Lower lobe of right lung (tissue), 2 donors: Measurements from ENCODE around the gene ZGRF1. TPM values are rescaled to one million over a fixed set of nuclear protein-coding genes. Genes with fewer than 3 reads are reported as not detected.

ENCODE experiments used
- ATAC-seq, 2 donors: fragments of 200-7000 bp; cut with Tn5 transposase; one replicate each; pipeline ENCODE4 v1.9.1; 2020 to 2022; ENCODE audit warnings: mild to moderate bottlenecking in 2 of 2, moderate library complexity in 2 of 2
- DNase-seq: peaks from one replicate; pipeline ENCODE4 v3.0.0-alpha.2; 2020
- H3K27ac ChIP-seq: fragments of 200-600 bp; one replicate; pipeline ENCODE4 v1.8.0; 2022
- H3K27me3 ChIP-seq: fragments of 200-600 bp; one replicate; pipeline ENCODE4 v1.8.0; 2022; ENCODE audit warnings: low read depth
- H3K36me3 ChIP-seq: fragments of 200-600 bp; one replicate; pipeline ENCODE4 v1.8.0; 2022; ENCODE audit warnings: mild to moderate bottlenecking
- H3K4me1 ChIP-seq: fragments of 200-600 bp; one replicate; pipeline ENCODE4 v1.8.0; 2022
- H3K4me3 ChIP-seq: fragments of 200-600 bp; one replicate; pipeline ENCODE4 v1.8.0; 2022; ENCODE audit warnings: mild to moderate bottlenecking
- H3K9me3 ChIP-seq: fragments of 200-600 bp; one replicate; pipeline ENCODE4 v1.8.0; 2022
- CTCF ChIP-seq: fragments of 200-600 bp; IDR thresholded peaks from one replicate; pipeline ENCODE4 v1.8.0; 2022; ENCODE audit warnings: antibody characterized with exemption, mild to moderate bottlenecking
- intact Hi-C: fragments of 100-400 bp; cut with DNase I; formaldehyde crosslinking; loops from one replicate; pipeline ENCODE4 v1.11.0; 2022
- total RNA-seq: library from RNA; stranded (reverse); fragmentation: NEBNext Ultra II Directional; extraction: Animal tissue kit (Norgen Biotek cat#: 25700); gene quantifications from one replicate; pipeline ENCODE4 v1.2.1, GENCODE V29; 2021
- donor health status: DM: no; HTN: yes; CAD: no; lungs with severe emphysema.

ZGRF1 gene
- total RNA-seq, 1 donor from 2014 or later, result 5.7 TPM

- Histone ChIP-seq H3K27ac (no peak overlapping the region), H3K27me3 (peaks cover 95% of the 10 kb centered on the region), H3K9me3 (no peaks in the 10 kb centered on the region), H3K4me3 (no peak overlapping the region), H3K36me3 (no peaks in the 10 kb centered on the region), H3K4me1 (peaks cover 37% of the 10 kb centered on the region)
- DNase-seq (no peak), ATAC-seq (no peak)
- TF ChIP-seq CTCF, result no peak
- intact Hi-C loops, result loop anchor here (10.0 kb wide), 1 partner anchor 196 kb away; no protein-coding TSS in a partner anchor
These were observed 116.0 kb downstream of the ZGRF1 start for GRCh38 chr4:112520598-112521122.

- intact Hi-C loops, result loop anchor here (10.0 kb wide), 1 partner anchor 195 kb away; no protein-coding TSS in a partner anchor
- ATAC-seq, result no peak
- Histone ChIP-seq H3K27ac (no peak overlapping the region), H3K4me3 (no peak overlapping the region), H3K27me3 (peaks cover 96% of the 10 kb centered on the region), H3K36me3 (no peaks in the 10 kb centered on the region), H3K9me3 (no peaks in the 10 kb centered on the region), H3K4me1 (peaks cover 43% of the 10 kb centered on the region)
- TF ChIP-seq CTCF, result no peak
- no peak for DNase-seq
These were observed 116.8 kb downstream of the ZGRF1 start for GRCh38 chr4:112519689-112520597.

GRCh38 chr4:112518675-112519074 is 118.0 kb downstream of the ZGRF1 start:
- Histone ChIP-seq H3K27ac (no peak overlapping the region), H3K36me3 (no peaks in the 10 kb centered on the region), H3K27me3 (peaks cover 100% of the 10 kb centered on the region), H3K4me3 (no peak overlapping the region), H3K4me1 (peaks cover 47% of the 10 kb centered on the region), H3K9me3 (no peaks in the 10 kb centered on the region)
- DNase-seq, result no peak
- intact Hi-C loops, result no loop called here
- ATAC-seq, result no peak
- TF ChIP-seq CTCF, result no peak

- Histone ChIP-seq H3K27me3 (peaks cover 100% of the 10 kb centered on the region), H3K9me3 (no peaks in the 10 kb centered on the region)
These were observed 118.8 kb downstream of the ZGRF1 start for GRCh38 chr4:112517911-112518310.

GRCh38 chr4:112517067-112517634 is 119.6 kb downstream of the ZGRF1 start:
- intact Hi-C loops, result no loop called here
- peaks cover 35% of the 10 kb centered on the region for H3K4me1 ChIP-seq
- DNase-seq (no peak), ATAC-seq (no peak)
- TF ChIP-seq CTCF, result no peak
- peak overlapping the region; percentile 59 for H3K4me3 ChIP-seq
- H3K36me3 ChIP-seq, result no peaks in the 10 kb centered on the region
- peaks cover 100% of the 10 kb centered on the region for H3K27me3 ChIP-seq
- H3K27ac ChIP-seq, result no peak overlapping the region
- no peaks in the 10 kb centered on the region for H3K9me3 ChIP-seq

More at GRCh38 chr4:112517911-112518310, 118.8 kb downstream of the ZGRF1 start:
- DNase-seq (no peak), ATAC-seq (no peak)
- Histone ChIP-seq H3K4me1 (peaks cover 39% of the 10 kb centered on the region), H3K36me3 (no peaks in the 10 kb centered on the region), H3K27ac (no peak overlapping the region), H3K4me3 (no peak overlapping the region)
- TF ChIP-seq CTCF, result no peak
- intact Hi-C loops, result no loop called here
